ENCODE data around the gene C11orf86.
"Not testable (repeated sequence)": the region's sequence is repeated elsewhere in the genome, so short reads cannot be mapped to it uniquely, and the experiment has no call there.

Gene C11orf86

GRCh38 chr11:66992041-66992440, 16.9 kb downstream of the C11orf86 start:
- DNase-seq, result no peak

- no peak for DNase-seq
These were observed 21.6 kb downstream of the C11orf86 start for GRCh38 chr11:66996609-66997273.

GRCh38 chr11:66999555-66999954, 24.5 kb downstream of the C11orf86 start:
- DNase-seq, result no peak

- DNase-seq, result no peak
These were observed 26.2 kb downstream of the C11orf86 start for GRCh38 chr11:67001332-67001731.

- no peak for DNase-seq
These were observed 27.3 kb downstream of the C11orf86 start for GRCh38 chr11:67002297-67002913.

GRCh38 chr11:67002921-67003411, 27.9 kb downstream of the C11orf86 start:
- no peak for DNase-seq

- not testable (repeated sequence) for DNase-seq
These were observed 30.1 kb downstream of the C11orf86 start for GRCh38 chr11:67005200-67005599.

GRCh38 chr11:67006029-67006884, 31.2 kb downstream of the C11orf86 start:
- peak; percentile 27 for DNase-seq

- DNase-seq, result no peak
These were observed 32.0 kb downstream of the C11orf86 start for GRCh38 chr11:67007126-67007525.

GRCh38 chr11:67010296-67010905, 35.3 kb downstream of the C11orf86 start:
- DNase-seq, result no peak

GRCh38 chr11:67013511-67014045, 38.5 kb downstream of the C11orf86 start:
- no peak for DNase-seq

GRCh38 chr11:67014343-67014742, 39.2 kb downstream of the C11orf86 start:
- DNase-seq, result no peak

GRCh38 chr11:67015048-67015447, 39.9 kb downstream of the C11orf86 start:
- DNase-seq, result no peak

GRCh38 chr11:67016550-67016949, 41.4 kb downstream of the C11orf86 start:
- DNase-seq, result no peak

- DNase-seq, result no peak
These were observed 45.8 kb downstream of the C11orf86 start for GRCh38 chr11:67020949-67021348.

GRCh38 chr11:67022341-67022933, 47.3 kb downstream of the C11orf86 start:
- no peak for DNase-seq

GRCh38 chr11:67022961-67023956, 48.2 kb downstream of the C11orf86 start, which contains the start of gene SYT12:
SYT12 (plus strand) TSS chr11:67023134; CDS start chr11:67030145, 7,011 bp downstream.
- DNase-seq, result no peak

- DNase-seq, result no peak
These were observed 48.9 kb downstream of the C11orf86 start for GRCh38 chr11:67023957-67024353.

GRCh38 chr11:67024410-67024809, 49.3 kb downstream of the C11orf86 start:
- peak; percentile 66 for DNase-seq

- no peak for DNase-seq
These were observed 49.9 kb downstream of the C11orf86 start for GRCh38 chr11:67024966-67025365.

- DNase-seq, result no peak
These were observed 50.6 kb downstream of the C11orf86 start for GRCh38 chr11:67025750-67026149.

Measured in CD4-positive, alpha-beta T cell treated with Interleukin-12 subunit alpha and Interleukin-12 subunit beta, for 1 hour (primary cell).